ENCODE results near the gene RFT1.
"Not testable (repeated sequence)": the region's sequence is repeated elsewhere in the genome, so short reads cannot be mapped to it uniquely, and the experiment has no call there.

The RFT1 gene

DNA sequence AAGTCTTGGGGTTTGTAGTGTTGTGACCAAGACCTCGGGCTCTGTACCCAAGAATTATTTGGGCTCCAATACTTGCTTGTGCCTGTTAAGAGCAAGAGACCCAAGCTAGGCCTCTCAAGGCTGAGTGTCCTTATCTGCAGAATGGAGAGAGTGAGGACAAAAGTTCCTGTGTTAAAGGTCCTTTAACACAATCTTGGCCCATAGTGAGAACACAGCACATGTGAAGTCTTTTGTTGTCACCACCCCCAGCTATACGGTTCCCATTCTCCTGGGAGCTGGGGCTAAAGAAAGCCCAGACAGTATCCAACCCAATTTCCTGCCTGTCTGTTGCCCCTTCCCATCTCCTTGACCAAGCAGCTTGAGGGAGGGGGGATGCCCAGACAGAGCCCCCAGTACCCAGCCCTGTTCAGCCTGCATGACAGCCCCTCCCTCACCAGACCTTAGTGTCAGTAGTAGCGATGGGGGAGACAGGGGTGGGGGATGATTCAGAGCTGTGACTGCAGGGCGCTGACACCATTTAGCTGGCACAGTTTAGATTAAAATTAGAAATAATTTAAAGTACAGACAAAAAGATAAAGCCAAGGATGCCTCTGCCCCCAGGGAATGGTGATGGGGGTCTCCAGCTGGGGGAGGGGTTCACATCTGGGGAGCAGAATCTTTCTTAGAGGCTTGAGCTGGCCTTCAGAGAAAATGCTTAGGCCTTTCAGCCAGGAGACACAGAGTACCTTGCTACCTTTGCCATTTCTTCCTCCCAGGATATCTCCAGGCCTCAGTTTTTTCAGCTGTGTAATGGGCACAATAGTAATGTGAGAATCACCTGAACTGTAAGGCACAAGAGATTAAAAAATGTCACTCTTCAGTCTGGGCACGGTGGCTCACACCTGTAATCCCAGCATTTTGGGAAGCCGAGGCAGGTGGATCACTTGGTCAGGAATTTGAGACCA is 33.5 kb upstream of the RFT1 start:
- DNase-seq (ENCODE audit: low spot score), result no peak

DNA sequence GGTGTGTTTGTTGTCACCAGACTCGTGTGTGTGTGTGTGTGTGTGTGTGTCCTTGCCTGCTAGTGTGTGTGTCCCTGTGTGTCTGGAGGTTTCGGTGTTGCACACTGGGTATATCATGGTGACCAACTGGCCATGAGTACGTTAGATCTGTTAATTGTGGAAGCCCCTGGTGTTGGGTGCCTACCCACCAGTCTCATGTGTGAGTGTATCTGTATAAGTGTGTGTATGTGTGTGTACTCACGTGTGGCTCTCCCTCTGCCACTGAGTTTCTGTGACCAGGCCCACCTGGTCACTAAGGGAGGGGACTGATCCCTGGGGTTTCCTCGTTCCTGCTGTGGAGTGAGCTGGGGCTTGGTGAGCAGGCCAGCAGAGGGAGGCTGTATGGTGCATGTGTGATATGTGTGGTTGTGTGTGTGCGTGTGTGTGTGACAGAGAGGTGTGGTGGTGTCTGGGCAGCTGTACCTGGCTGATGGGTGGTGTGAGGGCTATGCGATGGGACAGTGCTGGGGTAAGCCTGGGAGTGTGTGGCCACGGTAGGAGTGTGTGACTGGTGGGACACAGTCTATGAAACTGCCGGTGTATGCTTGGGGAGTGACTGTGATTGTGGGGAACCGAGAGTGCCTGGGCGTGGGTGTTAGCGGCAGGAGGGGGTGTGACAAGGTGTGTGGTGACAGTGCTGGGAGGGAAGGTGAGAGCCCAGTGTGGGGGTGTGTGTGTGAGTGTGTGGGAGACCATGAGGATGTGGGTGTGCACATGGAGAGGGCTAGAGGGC is 32.6 kb upstream of the RFT1 start:
- DNase-seq (ENCODE audit: low spot score), result peak; percentile 64

- DNase-seq (ENCODE audit: low spot score), result peak; percentile 76
These were observed 31.8 kb upstream of the RFT1 start for GRCh38 chr3:53161820-53162671.

GRCh38 chr3:53161450-53161819 is 31.2 kb upstream of the RFT1 start:
- no peak for DNase-seq (ENCODE audit: low spot score)

DNA sequence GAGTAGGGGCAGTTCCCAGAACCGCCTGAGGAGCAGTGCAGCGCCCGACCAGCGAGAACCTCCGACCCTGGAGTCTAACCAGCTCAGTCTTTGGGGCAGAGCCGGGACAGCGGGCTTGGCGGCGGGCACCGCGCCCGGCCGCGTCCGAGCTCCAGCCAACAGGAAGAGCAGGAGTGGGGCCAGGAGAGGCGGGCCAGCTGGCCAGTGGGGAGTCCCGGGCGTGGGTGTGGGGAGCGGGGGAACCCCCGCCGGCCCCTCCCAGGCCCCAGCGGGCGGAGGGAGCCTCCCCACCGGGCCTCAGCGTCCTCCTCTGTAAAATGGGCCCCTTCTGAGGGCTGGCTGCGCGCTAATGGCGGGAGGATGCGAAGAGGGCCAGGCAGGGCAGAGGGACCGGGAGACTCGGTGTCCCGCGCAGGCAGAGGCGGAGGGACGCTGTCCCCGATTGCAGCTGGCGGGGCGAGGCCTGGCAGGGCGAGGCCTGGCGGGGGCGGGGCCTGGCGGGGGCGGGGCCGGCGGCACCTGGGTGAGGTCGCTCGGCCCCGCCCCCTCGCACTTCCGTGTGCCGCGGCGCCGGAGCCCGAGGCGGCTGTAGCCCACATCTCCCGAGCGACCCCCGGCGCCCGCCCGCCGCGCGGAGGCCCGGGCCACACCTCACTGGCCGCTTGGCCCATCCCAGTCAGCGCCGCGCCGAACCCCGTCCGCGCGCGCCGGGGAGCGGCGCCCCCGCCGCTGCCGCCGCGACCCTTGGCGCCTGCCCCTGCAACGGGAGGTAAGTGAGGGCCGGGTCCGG is 30.6 kb upstream of the RFT1 start, which contains the start of gene PRKCD:
Gene PRKCD (plus strand): TSS at position 550 of the 790 bp plus-strand sequence. CDS start 17,214 bp downstream, outside the sequence.
- peak; percentile 95 for DNase-seq (ENCODE audit: low spot score)

- no peak for DNase-seq (ENCODE audit: low spot score)
These were observed 29.9 kb upstream of the RFT1 start for GRCh38 chr3:53160061-53160659.

DNA sequence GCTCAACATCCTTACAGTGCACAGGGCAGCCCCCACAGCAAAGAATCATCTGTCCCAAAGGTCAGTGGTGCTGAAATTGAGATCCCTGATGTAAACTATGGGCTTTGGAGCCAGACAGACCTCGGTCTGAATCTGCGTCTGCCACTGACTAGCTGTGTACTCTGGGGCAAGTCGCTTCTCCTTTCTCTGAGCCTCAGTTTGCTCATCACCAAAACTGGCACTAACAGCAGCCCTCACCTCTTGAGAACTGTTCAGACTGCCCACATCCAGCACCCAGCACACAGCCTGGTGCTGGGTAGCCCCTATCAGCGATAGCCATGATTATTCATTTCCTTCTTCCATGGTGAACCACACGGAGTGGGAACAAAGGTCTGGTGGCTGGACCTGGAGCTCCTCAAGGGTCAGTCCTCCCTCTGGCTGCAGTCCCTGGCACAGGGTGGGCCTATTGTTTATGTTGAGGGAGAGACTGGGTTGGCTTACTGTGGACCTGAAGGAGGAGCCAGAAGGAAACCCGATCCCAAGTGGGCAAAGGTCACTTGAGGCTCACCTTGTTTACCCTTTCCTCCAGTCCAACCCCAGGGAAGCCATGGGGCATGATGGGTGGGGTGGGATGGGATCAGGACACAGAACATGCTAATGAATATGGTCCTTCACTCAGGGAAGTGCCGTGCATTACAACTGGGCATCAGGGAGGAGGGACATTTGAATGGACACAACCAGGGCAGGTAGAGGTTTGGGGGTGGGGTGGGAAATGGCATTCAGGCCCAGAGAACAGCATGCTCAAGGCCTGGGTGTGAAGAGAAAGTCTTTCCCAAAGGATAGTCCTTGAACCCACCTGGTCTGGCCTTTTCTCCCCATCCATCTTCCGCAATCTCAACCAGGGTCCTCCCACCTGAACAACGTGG is 29.2 kb upstream of the RFT1 start:
- DNase-seq (ENCODE audit: low spot score), result no peak

DNA sequence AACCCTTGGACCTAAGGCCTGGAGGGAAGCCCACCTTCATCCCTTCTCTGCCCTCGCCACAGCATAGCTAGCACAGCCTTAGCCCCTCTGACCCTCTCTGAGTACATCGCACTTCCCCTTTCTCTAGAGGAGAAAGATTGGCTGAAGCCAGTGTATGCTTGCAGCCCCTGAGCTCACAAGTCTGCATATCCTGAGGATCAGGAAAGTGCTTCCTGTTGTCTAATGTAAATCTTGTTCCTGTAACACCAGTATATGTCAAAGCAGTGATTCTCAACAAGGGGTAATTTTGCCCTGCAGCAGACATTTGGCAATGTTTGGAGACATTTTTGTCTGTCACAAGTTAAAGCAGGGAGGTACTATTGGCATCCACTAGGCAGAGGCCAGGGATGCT is 28.5 kb upstream of the RFT1 start:
- DNase-seq (ENCODE audit: low spot score), result no peak

- no peak for DNase-seq (ENCODE audit: low spot score)
These were observed 27.8 kb upstream of the RFT1 start for GRCh38 chr3:53157974-53158580.

GRCh38 chr3:53156368-53156834 is 26.2 kb upstream of the RFT1 start:
- DNase-seq (ENCODE audit: low spot score), result no peak

- no peak for DNase-seq (ENCODE audit: low spot score)
These were observed 25.5 kb upstream of the RFT1 start for GRCh38 chr3:53155760-53156159.

DNA sequence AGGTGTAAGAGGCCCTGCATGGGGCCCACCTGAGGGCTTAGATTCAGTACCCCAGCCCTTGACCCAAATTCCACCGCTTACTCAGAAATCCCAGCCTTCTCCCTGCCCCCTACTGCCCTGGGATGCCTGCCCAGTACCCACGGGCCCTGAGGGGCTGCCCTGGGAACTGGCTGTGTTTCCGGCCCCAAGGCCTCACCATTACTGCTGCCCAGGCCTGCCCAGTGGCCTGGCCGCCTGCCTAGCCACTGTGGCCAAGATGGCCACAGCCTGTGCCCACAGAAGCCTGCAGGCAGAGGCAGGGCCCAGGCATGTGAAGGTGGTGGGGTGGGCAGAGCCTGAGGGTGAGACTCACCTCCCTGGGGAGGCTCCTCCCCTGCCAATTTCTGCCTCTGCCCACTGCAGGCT is 24.6 kb upstream of the RFT1 start:
- DNase-seq (ENCODE audit: low spot score), result no peak

DNA sequence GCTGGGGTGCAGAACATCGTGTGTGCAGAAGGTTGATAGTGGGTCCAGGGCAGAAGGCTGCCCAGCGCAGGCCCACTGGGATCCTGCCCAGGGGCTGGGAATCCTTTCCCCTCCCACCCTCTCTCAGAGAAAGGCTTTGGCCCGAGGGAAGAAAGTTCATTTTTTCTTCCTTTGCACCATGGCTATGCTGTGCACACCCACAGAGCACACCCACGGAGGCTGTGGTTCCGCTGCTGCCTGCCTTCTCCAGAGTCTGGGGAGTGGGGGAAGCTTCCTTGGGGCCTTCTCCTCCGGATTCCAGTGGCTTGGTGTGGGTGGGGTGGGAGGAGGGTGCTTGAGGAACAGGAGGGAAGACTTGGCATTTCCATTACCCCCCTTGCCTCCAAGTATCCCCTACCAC is 23.7 kb upstream of the RFT1 start:
- no peak for DNase-seq (ENCODE audit: low spot score)

- DNase-seq (ENCODE audit: low spot score), result no peak
These were observed 23.1 kb upstream of the RFT1 start for GRCh38 chr3:53153264-53153823.

- DNase-seq (ENCODE audit: low spot score), result no peak
These were observed 21.8 kb upstream of the RFT1 start for GRCh38 chr3:53151870-53152660.

DNA sequence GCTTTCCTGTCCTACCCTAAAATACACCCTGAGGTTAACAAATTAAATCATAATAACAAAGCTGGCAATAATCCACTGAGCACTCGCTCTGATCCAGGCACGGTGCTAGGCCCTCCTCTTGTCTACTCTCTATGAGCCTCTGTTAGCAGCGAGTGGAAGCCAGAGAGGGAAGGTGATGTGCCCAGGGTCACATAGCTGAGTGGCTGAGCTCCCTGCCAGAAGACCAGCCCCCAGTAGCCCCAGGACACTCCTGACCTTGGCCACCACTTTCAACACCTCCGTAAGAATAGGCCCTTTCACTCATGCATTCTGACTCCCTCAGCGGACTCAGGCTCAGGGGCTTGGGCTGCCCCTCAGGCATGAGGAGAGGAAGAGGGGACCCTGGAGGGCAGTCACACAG is 21.2 kb upstream of the RFT1 start:
- no peak for DNase-seq (ENCODE audit: low spot score)

- DNase-seq (ENCODE audit: low spot score), result not testable (repeated sequence)
These were observed 20.8 kb upstream of the RFT1 start for GRCh38 chr3:53151086-53151438.

Measured in germinal center (tissue), 1 donor.